Transverse colon (tissue), 4 donors: Measurements from ENCODE around the gene PCCA. TPM values are rescaled to one million over a fixed set of nuclear protein-coding genes. Genes with fewer than 3 reads are reported as not detected.

Experiments
- DNase-seq: peaks from one replicate; pipeline ENCODE4 v3.0.0-alpha.2; 2019
- H3K27ac ChIP-seq, 4 donors: fragments of 200-600 bp; sonication (generic); 2 replicates each; pipeline ENCODE4 v1.5.1; 2016 to 2018; ENCODE audit warnings: inconsistent platforms in 4 of 4
- H3K27me3 ChIP-seq: fragments of 200-600 bp; sonication (generic); 2 replicates; pipeline ENCODE4 v1.5.1; 2017; ENCODE audit warnings: inconsistent platforms
- H3K36me3 ChIP-seq, 4 donors: fragments of 200-600 bp; sonication (generic); 2 replicates each; pipeline ENCODE4 v1.5.1; 2017 to 2019; ENCODE audit warnings: inconsistent platforms in 4 of 4
- H3K4me1 ChIP-seq, 4 donors: fragments of 200-600 bp; sonication (generic); 2 replicates each; pipeline ENCODE4 v1.5.1; 2017 to 2020; ENCODE audit warnings: inconsistent platforms in 4 of 4
- H3K4me3 ChIP-seq, 4 donors: fragments of 200-600 bp; sonication (generic); 1 replicate in 1 of 4; 2 replicates in 3 of 4; pipeline versions ENCODE4 v1.5.1 to v1.6.1; 2017 to 2019; ENCODE audit warnings: inconsistent platforms in 4 of 4
- H3K9me3 ChIP-seq, 2 donors: fragments of 200-600 bp; sonication (generic); 2 replicates each; pipeline ENCODE4 v1.5.1; 2017 to 2019; ENCODE audit warnings: inconsistent platforms in 2 of 2
- CTCF ChIP-seq, 5 experiments: fragments of 200-600 bp in 3 of 5; fragments of 450-650 bp in 2 of 5; sonication (generic) in 3 of 5; IDR thresholded peaks; 1 replicate in 2 of 5; 2 replicates in 3 of 5; pipeline ENCODE4 v1.5.1; 2016 to 2017; ENCODE audit warnings: antibody characterized with exemption in 5 of 5, inconsistent platforms in 3 of 5, mild to moderate bottlenecking in 2 of 5, moderate library complexity in 1 of 5
- EP300 ChIP-seq: sonication (generic); formaldehyde crosslinking; IDR thresholded peaks from one replicate; pipeline ENCODE4 v1.6.1; 2017; ENCODE audit warnings: antibody characterized with exemption, low read depth
- POLR2A ChIP-seq: fragments of 450-650 bp; IDR thresholded peaks from one replicate; pipeline ENCODE4 v1.6.1; 2016; ENCODE audit warnings: antibody characterized with exemption, mild to moderate bottlenecking, moderate library complexity
- POLR2AphosphoS5 ChIP-seq, 3 donors: sonication (generic); formaldehyde crosslinking; IDR thresholded peaks; one replicate each; pipeline ENCODE4 v1.6.1; 2016; ENCODE audit warnings: antibody characterized with exemption in 3 of 3
- WGBS, 2 donors: methylation state at CpG; one replicate each; pipeline ENCODE4 v1.1.5; 2018; ENCODE audit warnings: low coverage in 1 of 2; 5-methylcytosine and 5-hydroxymethylcytosine counted together
- in situ Hi-C, 4 donors: fragments of 200-750 bp; cut with MboI; loops; one replicate each; pipeline versions ENCODE4 v1.15.0 to v1.15.1; 2017; ENCODE audit warnings: low sequenced_read_pairs in 3 of 4, low pct_ligation_motif_present in 1 of 4, low pct_unique_long_range_greater_than_20kb in 1 of 4
- intact Hi-C: fragments of 100-400 bp; cut with DNase I; formaldehyde crosslinking; loops from one replicate; pipeline ENCODE4 v1.15.1; 2023; ENCODE audit warnings: low total_unique reads
- total RNA-seq, 4 donors: library from RNA; depleted of rRNA; stranded (reverse); fragments of >200 nt; gene quantifications; one replicate each; pipeline ENCODE4 v1.1.0, GENCODE V29; 2016

Gene PCCA
- total RNA-seq, 4 donors from 2014 or later: 13.1 to 87.8 (median 74.6) TPM

GRCh38 chr13:100158569-100158968 is 69.7 kb downstream of the PCCA start:
- H3K4me1 ChIP-seq: no peaks in the 10 kb centered on the region
- no peak for TF ChIP-seq EP300
- no peak for TF ChIP-seq CTCF (IDR thresholded peaks at IDR 0.05)
- TF ChIP-seq POLR2AphosphoS5 (IDR thresholded peaks at IDR 0.05): no peak
- no peak for TF ChIP-seq POLR2A
- in situ Hi-C loops: no loop called here
- no peaks in the 10 kb centered on the region for H3K9me3 ChIP-seq
- intact Hi-C loops: no loop called here
- H3K27me3 ChIP-seq: no peaks in the 10 kb centered on the region
- H3K4me3 ChIP-seq: no peak overlapping the region
- H3K27ac ChIP-seq: no peak overlapping the region
- no peak for DNase-seq
- 93 to 100% methylated on average over 2 of the region's 2 CpGs for WGBS, 2 donors
- peaks cover 0 to 7% (median 2%) of the 10 kb centered on the region in 4 donors for H3K36me3 ChIP-seq

GRCh38 chr13:100159584-100159983 is 70.7 kb downstream of the PCCA start:
- DNase-seq: no peak
- no peaks in the 10 kb centered on the region for H3K4me1 ChIP-seq
- no peaks in the 10 kb centered on the region for H3K9me3 ChIP-seq
- H3K27ac ChIP-seq: no peak overlapping the region
- no peaks in the 10 kb centered on the region for H3K27me3 ChIP-seq
- in situ Hi-C loops (no loop called here), intact Hi-C loops (no loop called here)
- WGBS, 2 donors: 86 to 100% methylated on average over 3 to 5 of the region's 5 CpGs
- H3K36me3 ChIP-seq: peaks cover 0 to 7% (median 2%) of the 10 kb centered on the region in 4 donors
- H3K4me3 ChIP-seq: no peak overlapping the region
- TF ChIP-seq EP300 (no peak), POLR2A (no peak), POLR2AphosphoS5 (IDR thresholded peaks at IDR 0.05) (no peak), CTCF (IDR thresholded peaks at IDR 0.05) (no peak)

- DNase-seq: no peak
- H3K27ac ChIP-seq: no peak overlapping the region
- WGBS, 2 donors: 90 to 93% methylated on average over 3 of the region's 3 CpGs
- H3K36me3 ChIP-seq: peaks cover 0 to 7% (median 2%) of the 10 kb centered on the region in 4 donors
- intact Hi-C loops (no loop called here), in situ Hi-C loops (no loop called here)
- H3K4me1 ChIP-seq: no peaks in the 10 kb centered on the region
- no peaks in the 10 kb centered on the region for H3K9me3 ChIP-seq
- TF ChIP-seq CTCF (IDR thresholded peaks at IDR 0.05) (no peak), POLR2A (no peak), EP300 (no peak), POLR2AphosphoS5 (IDR thresholded peaks at IDR 0.05) (no peak)
- no peaks in the 10 kb centered on the region for H3K27me3 ChIP-seq
- H3K4me3 ChIP-seq: no peak overlapping the region
Observed at GRCh38 chr13:100160450-100160849, 71.6 kb downstream of the PCCA start.

GRCh38 chr13:100163375-100163774 is 74.5 kb downstream of the PCCA start:
- in situ Hi-C loops: no loop called here
- TF ChIP-seq POLR2A (no peak), EP300 (no peak), POLR2AphosphoS5 (IDR thresholded peaks at IDR 0.05) (no peak), CTCF (IDR thresholded peaks at IDR 0.05) (no peak)
- 92 to 100% methylated on average over 1 of the region's 1 CpG for WGBS, 2 donors

More at GRCh38 chr13:100163375-100163774, 74.5 kb downstream of the PCCA start:
- H3K4me3 ChIP-seq: no peak overlapping the region
- H3K27ac ChIP-seq: no peak overlapping the region
- H3K36me3 ChIP-seq: no peaks in the 10 kb centered on the region
- H3K9me3 ChIP-seq: no peaks in the 10 kb centered on the region
- H3K4me1 ChIP-seq: no peaks in the 10 kb centered on the region
- intact Hi-C loops: no loop called here
- no peak for DNase-seq
- H3K27me3 ChIP-seq: no peaks in the 10 kb centered on the region
